ENCODE measurements around the gene MS4A15.
"Not testable (repeated sequence)": the region's sequence is repeated elsewhere in the genome, so short reads cannot be mapped to it uniquely, and the experiment has no call there.

MS4A15 gene, protein sequence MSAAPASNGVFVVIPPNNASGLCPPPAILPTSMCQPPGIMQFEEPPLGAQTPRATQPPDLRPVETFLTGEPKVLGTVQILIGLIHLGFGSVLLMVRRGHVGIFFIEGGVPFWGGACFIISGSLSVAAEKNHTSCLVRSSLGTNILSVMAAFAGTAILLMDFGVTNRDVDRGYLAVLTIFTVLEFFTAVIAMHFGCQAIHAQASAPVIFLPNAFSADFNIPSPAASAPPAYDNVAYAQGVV

DNA sequence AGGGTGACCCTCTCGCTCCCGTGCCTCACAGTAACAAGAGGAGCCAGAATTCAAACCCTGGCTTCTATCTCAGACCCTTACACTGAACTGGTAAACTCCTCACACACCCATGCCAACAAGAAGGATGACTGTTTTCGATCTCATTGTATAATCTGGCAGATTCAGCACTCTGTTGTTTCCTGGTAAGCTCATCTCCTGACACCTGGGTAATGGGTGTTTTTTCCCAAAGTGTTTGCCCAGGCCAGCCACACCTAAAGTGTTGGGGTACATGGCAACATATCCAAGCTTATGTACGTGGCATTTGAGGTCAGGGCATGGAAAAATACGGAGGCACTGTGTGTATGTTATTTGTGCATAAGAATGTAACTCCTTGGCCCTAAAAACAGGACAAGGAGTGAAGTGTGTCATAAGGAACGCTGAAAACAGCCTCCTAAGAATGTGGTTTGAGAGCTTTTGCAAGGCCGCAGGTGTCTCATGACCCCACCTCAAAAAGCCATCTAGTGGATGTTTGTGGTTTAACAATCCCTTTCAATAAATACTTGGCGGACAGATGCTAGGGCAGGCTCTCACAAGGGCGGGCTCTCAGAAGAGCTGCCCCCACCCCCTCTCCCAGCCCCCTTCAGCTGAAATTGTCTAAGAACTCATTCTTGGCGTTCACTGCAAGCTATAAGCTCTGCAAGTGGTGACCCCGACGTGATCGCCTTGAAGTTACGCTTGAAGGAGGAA, at the start of gene MS4A15:
Gene MS4A15 (plus strand): TSS at position 561 of the 726 bp plus-strand sequence. CDS start 6,867 bp downstream, outside the sequence.
- no peak for DNase-seq

GRCh38 chr11:60706931-60707330, 49.7 kb upstream of the MS4A15 start:
- no peak for DNase-seq

DNA sequence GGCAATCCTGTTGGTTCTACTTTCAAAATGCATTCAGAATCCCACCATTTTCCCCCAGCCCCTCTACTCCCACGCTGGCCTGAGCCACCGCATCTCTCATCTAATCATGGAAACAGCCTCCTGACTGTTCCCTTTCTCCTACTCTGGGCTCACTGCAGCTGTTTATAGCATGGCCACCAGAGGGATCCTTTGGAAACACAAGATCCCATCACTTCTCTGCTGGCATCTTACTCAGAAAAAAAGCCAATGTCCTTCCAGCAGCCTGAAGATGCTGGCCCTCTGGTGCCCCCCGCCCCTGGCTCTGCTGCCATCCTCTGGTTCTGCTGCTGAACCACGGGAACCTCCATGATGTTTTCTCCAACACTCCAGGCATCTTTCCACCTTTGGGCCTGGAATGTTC, 46.2 kb upstream of the MS4A15 start:
- DNase-seq: no peak

DNA sequence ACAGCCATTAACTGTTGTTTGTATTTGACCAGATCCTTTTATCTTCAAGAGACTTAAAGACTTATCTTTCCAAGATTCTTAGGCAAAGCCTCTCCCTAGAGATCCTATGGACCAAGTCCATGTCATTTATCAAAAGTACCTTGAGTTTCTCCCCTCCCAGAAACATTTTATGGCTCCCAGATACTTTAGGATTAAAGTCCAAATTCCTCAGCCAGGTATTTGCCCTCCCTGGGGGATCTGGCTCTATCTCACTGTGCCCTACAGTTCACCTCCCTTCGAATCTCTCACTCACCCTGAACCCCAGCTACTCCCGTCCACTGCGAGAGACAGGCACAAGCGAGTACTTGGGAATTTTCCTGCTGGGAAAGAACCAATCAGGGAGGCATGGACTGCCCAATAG, 45.4 kb upstream of the MS4A15 start:
- DNase-seq: no peak

DNA sequence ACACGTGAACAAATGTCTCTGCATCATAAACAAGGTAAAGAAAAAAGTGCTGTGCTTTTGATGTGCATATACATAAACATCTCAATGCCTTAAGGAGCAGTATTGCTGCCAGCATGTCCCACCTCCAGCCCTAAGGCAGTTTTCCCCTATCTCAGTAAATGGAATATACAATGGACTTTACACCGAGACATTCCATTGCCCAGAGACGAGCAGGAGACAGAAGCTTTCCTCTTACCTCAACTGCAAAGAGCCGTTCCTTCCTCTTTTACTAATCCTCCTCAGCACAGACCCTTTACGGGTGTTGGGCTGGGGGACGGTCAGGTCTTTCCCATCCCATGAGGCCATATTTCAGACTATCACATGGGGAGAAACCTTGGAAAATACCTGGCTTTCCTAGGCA, 43.2 kb upstream of the MS4A15 start:
- DNase-seq: not testable (repeated sequence)

DNA sequence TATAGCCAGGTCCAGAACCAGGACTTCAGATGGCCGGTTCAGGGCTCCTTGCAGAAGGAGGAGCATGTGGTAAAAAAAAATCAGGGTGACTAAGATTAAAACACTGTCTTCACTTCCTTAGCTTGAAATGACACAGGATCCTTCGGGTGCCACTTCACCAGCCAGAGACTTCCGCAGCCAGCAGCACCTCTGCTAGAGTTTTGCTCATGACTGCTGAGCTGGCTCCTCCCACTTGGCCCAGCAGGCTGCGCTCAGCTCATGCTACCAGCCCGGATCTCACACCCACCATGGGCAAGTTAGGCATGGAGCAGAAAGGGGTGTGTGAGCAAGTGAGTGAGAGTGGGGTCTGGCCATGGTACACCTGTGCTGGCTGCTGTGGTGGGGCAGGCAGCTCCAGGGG, 38.7 kb upstream of the MS4A15 start:
- no peak for DNase-seq

DNA sequence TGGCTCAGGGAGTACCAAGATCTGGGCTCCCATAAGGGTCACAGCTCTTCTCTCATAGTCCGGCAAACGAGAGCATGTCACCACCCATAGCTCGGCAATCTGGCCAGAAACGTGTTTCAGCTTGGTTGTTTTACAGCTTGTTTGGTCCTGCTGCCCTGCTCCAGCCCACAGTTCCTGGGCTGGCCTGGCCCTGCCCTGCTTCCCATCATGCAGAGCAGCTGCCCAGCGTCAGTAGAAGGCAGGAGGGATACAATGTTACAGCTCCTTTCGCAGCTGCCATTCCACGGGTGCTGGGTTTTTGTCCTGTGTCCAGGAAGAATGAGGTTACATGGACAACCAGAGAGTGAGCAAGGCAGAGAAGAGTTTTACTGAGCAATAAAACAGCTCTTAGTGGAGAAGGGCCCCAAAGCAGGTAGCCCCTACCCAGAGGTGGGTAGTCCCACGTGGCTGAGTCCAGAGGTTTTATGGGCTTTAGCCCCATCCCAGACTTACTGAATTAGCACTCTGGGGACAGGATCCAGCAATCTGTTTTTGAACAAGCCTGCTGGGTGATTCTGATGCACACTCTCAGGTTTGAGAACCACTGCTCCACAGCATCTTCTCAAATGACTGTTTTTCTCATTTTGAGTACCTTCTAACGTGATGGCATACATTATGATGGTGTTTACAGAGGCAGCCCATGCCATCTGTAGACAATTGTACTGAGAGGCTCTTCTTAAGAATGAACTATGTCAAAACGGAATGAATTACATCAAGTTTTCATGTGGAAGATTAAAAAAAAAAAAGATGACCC, 37.9 kb upstream of the MS4A15 start:
- DNase-seq: no peak

DNA sequence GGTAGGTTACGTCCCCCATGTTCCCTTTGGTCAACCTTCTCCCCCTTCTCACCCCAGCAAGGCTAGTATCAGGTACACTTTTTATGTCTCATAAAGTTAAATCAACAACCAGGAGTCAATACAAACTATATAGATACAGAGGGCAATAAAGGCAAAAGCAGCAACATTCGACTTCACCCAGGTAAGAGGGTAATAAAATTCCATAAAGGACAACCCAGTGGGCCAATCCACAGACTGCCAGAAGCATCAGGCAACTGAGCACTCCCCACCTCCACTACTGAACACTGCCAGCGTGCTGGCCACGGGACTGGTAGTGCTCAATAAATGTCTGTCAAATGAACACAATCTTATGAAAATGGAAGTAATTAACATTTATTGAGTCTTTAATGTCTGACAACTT, 37.3 kb upstream of the MS4A15 start:
- DNase-seq: no peak

GRCh38 chr11:60720460-60720859, 36.2 kb upstream of the MS4A15 start:
- no peak for DNase-seq

- no peak for DNase-seq
These were observed 32.2 kb upstream of the MS4A15 start, which contains the start of gene MS4A18 for GRCh38 chr11:60724420-60724819. MS4A18 (plus strand) TSS chr11:60724720.

GRCh38 chr11:60725592-60725991, 31.1 kb upstream of the MS4A15 start:
- DNase-seq: no peak

DNA sequence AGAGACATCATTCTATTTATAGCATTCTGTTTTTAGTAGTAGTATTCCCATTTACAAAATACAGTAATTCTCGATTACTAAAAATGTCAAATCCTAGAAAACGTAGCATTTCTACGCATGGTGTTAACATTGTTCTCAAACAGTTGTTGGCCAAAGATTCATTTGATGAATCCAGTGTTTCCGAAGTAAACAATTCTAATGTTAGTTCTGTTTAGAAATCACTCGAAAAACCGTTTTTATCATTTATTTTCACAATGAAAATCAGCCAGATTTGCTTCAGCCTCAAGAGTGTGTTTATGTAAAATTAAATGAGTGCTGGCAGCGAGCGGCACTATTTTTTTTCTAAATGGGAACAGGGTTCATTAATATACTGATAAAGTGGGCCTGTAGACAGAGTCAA, 25.1 kb upstream of the MS4A15 start:
- DNase-seq: no peak

DNA sequence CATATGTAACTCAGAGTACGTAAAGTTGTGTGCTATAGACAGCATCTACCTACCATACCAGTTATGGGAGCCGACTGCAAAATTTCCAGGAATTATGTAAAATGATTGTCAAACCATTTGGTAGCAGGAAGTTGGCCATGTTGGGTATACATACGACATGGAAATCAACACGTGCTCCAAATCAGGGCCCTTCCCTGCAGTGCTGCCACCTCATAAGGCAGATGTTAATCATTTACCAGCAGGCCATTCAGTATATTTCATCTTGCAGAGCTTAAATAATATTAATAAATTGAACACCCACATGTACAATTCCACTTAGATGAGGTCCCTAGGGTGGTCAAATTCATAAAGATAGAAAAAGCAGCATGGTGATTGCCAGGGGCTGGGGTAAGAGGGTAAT, 22.4 kb upstream of the MS4A15 start:
- no peak for DNase-seq

GRCh38 chr11:60739114-60739513, 17.6 kb upstream of the MS4A15 start:
- DNase-seq: no peak

- DNase-seq: no peak
These were observed 16.1 kb upstream of the MS4A15 start for GRCh38 chr11:60740573-60740972.

- DNase-seq: no peak
These were observed 15.2 kb upstream of the MS4A15 start for GRCh38 chr11:60741421-60741820.

DNA sequence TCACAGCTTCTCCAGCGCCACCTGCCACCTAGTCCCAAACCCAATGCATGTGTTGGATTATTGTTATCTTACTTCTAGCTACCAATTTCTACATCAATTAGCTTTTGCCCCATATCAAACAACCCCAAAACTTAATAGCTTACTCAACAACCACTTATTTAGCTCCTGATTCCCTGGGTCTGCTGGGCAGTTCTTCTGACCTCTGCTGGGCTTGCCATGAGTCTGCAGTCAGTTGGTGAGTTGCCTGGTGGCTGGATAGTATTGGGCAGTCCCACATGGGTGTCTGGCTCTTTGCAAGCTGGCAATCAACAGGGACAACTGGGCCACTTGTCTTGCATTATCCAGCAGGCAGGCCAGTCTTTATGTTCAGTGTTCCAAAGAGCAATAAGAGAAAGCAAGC, 13.6 kb upstream of the MS4A15 start:
- DNase-seq: no peak

DNA sequence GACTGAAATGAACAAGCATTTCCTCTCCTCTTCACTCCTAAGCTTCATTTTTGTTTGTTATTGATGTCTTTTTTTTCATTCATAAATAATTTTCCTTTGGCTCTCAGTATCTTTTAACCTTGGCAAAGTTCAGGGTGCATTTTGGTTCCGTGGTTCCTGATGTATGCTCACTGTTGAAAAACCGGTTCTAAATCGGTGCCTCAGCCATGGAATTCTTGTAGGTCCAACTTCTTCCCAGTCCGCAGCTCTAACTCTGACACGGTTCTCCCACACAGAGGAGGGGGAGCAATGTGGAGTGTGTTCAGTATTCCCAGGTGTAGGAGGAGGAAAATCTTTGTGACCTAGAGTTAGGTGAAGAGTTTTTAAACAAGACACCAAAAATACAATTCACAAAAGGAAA, 12.6 kb upstream of the MS4A15 start:
- DNase-seq: no peak

DNA sequence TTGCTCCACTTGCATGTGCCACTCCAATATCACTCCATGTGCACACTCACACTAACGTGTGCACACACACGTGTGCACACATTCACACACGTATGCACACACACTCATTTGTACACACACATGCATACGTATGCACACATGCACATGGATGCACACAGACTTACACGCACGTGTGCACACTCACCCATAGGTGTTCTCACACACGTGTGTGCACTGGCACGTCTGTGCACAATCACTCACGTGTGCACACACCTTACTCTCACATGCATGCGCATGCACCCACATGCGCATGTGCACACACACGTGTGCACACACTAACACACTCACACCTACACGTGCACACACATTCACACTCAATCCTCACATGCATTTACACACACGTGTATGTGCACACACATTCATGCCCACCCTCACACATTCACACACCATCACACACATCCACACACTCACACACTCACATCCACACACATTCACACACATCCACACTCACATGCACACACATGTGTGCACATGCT, 9.3 kb upstream of the MS4A15 start:
- DNase-seq: no peak

DNA sequence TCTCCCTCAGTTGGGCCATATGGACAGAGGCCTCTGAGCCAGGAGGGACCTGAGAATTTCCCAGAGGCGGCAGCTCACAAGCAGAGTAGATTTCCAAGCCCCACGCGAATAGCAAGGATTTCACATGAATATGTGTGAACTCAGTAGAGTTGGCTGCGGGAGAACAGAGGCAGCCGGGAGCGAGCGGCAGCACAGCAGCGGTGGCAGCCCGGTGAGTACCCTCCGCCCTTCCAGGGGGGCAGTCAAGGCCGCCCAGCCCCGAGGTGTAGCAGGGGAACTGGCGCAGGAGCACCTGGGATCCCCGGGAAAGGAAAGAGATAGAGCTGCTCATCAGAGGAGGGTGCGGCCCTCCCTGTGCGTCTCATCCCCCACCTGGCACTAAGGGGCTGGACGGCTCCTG, 8.4 kb upstream of the MS4A15 start:
- no peak for DNase-seq

DNA sequence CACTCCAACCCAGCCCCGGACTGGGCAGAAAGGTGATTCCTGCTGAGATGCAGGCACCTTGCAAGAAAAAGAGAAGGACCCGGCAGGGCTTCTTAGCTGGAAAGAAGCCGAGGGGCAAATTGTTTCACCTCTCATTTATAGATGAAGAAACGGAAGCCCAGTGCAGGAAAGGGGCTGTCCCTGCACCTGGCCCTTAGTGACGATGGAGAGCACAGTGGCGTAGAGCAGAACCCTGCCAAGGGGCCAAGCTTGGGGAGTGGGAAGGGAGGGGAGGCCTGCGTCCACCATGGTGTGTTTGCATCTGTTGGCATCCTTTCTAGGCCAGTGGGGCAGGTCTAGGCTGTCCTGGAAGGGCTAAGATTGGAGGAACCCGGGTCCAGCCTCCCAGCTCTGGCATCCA, 7.8 kb upstream of the MS4A15 start:
- no peak for DNase-seq

- DNase-seq: no peak
These were observed 5.8 kb upstream of the MS4A15 start for GRCh38 chr11:60750911-60751310.

DNA sequence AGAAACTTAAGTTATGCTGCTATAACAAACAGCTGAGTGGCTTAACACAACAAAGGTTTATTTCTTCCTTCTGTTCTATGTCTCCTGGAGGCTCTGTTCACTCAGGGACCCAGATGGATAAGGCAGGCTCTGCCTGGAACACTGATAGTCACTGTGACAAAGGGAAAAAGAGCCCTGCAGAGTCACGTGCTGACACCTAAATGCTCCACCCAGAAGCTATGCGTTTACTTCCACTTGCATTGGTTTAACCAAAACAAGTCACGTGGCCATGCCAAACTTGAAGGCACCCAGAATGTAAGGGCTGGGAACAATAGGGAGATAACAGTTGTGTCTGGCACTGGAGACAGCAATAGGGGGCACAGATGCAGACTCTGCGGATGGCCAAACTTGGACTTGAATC, 3.4 kb upstream of the MS4A15 start:
- no peak for DNase-seq

- no peak for DNase-seq
These were observed 1.8 kb upstream of the MS4A15 start for GRCh38 chr11:60754887-60755286.
